Activated CD8-positive, alpha-beta memory T cell treated with anti-CD3 and anti-CD28 coated beads for 48 hours (primary cell): Measurements from ENCODE around the gene SUZ12.
"Not testable (repeated sequence)": the region's sequence is repeated elsewhere in the genome, so short reads cannot be mapped to it uniquely, and the experiment has no call there.

Experiments used
- DNase-seq, 3 experiments: peaks; one replicate each; pipeline ENCODE4 v3.0.0-alpha.2; 2020; ENCODE audit warnings: low read depth in 2 of 3, low spot score in 2 of 3

SUZ12 gene

GRCh38 chr17:31936615-31937609 is at the start of gene SUZ12:
SUZ12 (plus strand) TSS chr17:31937007; CDS start chr17:31937247, 240 bp downstream.
- peak; percentile 47 to 73 (median 62) for DNase-seq

GRCh38 chr17:31888124-31888523 is 48.7 kb upstream of the SUZ12 start:
- DNase-seq, result no peak

- DNase-seq, result no peak
Observed at GRCh38 chr17:31900877-31901276, 35.9 kb upstream of the SUZ12 start.

GRCh38 chr17:31902693-31903092 is 34.1 kb upstream of the SUZ12 start:
- no peak for DNase-seq

GRCh38 chr17:31903401-31903800 is 33.4 kb upstream of the SUZ12 start:
- DNase-seq, result no peak

GRCh38 chr17:31907342-31907962 is 29.4 kb upstream of the SUZ12 start:
- DNase-seq, result no peak

GRCh38 chr17:31908386-31908785 is 28.4 kb upstream of the SUZ12 start:
- DNase-seq, result no peak

GRCh38 chr17:31912705-31913104 is 24.1 kb upstream of the SUZ12 start:
- not testable (repeated sequence) for DNase-seq

GRCh38 chr17:31915456-31916100 is 21.2 kb upstream of the SUZ12 start:
- no peak for DNase-seq

GRCh38 chr17:31916491-31917064 is 20.2 kb upstream of the SUZ12 start:
- no peak for DNase-seq

- no peak for DNase-seq
Observed at GRCh38 chr17:31917065-31917529, 19.7 kb upstream of the SUZ12 start.

- not testable (repeated sequence) for DNase-seq
Observed at GRCh38 chr17:31917721-31918120, 19.1 kb upstream of the SUZ12 start.

GRCh38 chr17:31918701-31919128 is 18.1 kb upstream of the SUZ12 start:
- DNase-seq, result no peak

GRCh38 chr17:31919802-31920525 is 16.8 kb upstream of the SUZ12 start:
- no peak for DNase-seq

GRCh38 chr17:31926100-31926729 is 10.6 kb upstream of the SUZ12 start:
- no peak for DNase-seq

GRCh38 chr17:31931756-31932155 is 5.1 kb upstream of the SUZ12 start:
- DNase-seq, result no peak

- no peak for DNase-seq
Observed at GRCh38 chr17:31935512-31935911, 1.3 kb upstream of the SUZ12 start.

GRCh38 chr17:31937926-31938641 is 1.3 kb downstream of the SUZ12 start:
- DNase-seq, result not testable (repeated sequence)

GRCh38 chr17:31941916-31942315 is 5.1 kb downstream of the SUZ12 start:
- not testable (repeated sequence) for DNase-seq
